ENCODE data around the gene NUTF2.
"Not testable (repeated sequence)": the region's sequence is repeated elsewhere in the genome, so short reads cannot be mapped to it uniquely, and the experiment has no call there.

NUTF2 gene

DNA sequence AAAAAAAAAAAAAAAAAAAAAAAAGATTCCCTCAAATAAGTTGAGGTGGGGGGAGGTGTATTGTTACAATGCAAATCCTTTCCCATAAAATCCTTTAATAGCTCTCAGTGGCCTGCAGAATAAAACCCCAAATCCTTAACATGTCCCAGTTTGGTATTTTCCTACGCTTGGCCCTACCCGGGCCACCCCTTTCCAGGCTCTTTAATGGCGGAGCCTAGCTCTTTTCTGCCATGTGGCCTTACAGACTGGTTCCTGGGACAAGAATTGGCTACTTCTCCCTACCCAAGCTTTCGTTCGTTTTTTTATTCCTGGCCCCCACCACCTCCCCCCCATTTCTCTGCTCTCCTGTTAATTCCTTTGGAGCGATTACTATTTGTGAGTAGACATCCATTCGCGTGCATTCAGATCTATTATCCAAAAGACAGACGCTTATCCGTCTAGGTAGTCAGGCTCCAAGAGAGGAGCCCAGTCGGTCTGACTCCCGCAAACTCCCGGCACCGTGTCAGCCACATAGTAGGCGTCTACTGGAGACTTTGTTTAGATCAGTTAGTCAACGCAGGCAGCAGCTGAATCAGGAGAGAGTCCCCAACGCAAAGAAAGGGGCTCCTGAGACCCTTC lies 5.4 kb upstream of the NUTF2 start:
- DNase-seq, result no peak

DNA sequence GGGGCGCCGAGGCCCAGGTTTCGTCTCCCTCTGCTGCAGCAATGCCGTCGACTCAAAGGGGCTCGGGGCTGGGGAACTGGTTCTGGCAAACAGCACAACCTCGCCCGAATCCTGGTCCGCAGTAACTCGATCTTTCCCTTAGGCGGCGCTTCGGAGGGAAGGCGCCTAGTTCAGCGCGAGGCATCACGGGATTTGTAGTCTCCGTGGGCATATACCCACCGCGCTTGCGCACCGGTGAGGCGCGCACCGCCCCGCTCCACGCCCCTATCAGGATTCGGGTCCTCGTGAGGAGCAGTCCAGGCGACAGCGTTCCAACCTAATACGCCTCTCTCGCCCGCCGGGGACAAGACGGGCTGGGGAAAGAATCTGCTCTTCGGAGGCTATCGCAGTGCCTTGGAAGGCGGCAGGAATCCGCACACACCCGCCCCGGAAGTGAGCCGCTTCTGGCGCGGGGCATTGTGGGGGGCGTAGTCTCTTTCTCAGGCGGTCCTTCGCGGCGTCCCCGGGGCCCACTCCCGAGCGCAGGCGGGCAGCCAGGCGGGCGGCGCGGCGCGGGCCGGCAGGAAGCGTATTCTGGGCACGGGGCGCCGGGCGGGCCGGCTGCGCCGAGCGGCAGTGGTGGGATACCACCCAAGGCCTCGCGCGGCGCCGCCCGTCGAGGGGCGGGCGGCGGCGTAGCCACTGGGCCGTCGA lies 4.8 kb upstream of the NUTF2 start, which contains the start of gene THAP11:
Gene THAP11, plus strand, starts transcription at position 505 of the 693 bp plus-strand sequence. CDS start 235 bp downstream, outside the sequence.
- DNase-seq, result peak; percentile 99

DNA sequence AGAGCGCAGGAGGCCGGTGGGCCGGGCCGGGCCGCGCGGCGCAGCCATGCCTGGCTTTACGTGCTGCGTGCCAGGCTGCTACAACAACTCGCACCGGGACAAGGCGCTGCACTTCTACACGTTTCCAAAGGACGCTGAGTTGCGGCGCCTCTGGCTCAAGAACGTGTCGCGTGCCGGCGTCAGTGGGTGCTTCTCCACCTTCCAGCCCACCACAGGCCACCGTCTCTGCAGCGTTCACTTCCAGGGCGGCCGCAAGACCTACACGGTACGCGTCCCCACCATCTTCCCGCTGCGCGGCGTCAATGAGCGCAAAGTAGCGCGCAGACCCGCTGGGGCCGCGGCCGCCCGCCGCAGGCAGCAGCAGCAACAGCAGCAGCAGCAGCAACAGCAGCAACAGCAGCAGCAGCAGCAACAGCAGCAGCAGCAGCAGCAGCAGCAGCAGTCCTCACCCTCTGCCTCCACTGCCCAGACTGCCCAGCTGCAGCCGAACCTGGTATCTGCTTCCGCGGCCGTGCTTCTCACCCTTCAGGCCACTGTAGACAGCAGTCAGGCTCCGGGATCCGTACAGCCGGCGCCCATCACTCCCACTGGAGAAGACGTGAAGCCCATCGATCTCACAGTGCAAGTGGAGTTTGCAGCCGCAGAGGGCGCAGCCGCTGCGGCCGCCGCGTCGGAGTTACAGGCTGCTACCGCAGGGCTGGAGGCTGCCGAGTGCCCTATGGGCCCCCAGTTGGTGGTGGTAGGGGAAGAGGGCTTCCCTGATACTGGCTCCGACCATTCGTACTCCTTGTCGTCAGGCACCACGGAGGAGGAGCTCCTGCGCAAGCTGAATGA lies 4.0 kb upstream of the NUTF2 start:
- DNase-seq, result peak; percentile 80

DNA sequence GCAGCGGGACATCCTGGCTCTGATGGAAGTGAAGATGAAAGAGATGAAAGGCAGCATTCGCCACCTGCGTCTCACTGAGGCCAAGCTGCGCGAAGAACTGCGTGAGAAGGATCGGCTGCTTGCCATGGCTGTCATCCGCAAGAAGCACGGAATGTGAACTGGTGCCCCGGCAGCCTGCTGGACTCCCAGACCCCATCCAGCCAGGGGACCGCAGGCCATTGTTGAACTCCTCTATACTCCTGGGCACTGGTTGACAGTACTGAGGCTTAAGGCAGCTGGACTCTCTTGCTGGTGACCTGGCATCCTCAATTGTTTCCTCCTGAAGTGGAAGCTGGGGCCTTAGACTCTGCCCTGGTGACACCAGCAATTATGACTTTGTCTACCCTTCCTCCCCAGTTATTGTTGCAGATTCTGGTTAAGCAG lies 3.4 kb upstream of the NUTF2 start:
- peak; percentile 63 for DNase-seq

DNA sequence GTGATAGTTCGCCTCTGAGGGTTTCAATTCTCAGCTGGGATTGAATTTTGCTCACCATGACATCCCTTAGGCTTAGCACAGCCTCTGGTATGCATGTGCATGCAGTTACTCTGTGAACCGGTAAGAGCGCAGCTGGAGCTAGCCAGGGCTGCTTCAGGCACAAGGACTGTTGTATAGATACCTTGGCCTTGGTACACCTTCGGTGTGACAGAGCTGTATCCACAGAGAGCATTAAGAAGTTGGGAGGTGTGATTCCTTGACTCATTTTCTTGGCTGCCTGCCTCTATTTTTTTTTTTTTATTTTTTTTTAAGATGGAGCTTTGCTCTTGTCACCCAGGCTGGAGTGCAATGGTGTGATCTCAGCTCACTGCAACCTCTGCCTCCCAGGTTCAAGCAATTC lies 2.2 kb upstream of the NUTF2 start:
- no peak for DNase-seq

DNA sequence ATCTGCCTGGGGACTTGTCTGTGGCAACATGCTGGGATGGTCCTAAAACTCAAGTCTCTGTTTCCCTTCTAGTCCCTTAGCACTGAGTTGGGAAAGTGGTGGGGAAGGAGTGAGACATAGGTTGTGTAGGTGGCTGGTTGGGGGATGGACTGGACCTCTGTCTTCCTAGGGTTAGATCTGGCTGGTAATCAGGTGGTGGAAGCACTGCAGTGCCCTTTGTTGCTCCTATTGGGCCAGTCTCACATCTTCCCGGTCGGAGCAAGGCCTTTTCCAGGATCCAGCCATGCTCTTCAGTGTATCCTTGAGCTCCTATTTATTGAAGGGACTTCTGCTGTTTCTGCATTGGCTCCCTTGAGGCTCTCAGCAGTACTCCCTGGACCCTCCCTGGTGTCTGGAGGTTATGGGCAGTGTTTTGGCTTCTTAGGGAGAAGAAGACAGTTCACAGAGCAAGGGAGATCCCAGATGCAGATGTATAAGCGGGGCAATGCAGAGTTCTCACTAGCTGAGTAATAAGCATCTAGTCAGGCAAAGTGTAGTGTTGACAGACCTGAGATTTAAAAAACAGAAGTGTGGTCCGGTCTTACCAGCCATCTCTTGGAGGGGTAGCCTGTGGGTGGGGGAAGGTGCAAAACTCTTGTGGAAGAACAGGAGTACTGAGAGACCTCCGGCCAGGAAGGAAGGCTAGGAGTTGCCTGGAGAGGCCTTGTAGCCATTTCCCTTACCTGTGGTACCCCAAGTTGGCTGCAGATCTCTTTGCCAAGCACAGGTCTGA lies 1.3 kb upstream of the NUTF2 start:
- DNase-seq, result no peak

DNA sequence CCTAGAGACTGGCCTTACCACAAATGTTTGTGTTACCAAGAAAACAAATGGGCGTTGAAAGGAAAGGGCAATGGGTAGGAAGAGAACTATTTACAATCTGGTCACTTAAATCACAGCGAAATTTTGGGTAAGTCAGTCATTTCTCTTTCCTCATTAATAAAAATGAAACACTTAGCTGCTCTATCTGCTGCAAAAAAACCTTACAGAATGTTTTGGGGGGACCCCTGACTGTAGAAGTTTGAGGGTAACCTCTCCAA lies 742 bp upstream of the NUTF2 start:
- DNase-seq, result peak; percentile 20

DNA sequence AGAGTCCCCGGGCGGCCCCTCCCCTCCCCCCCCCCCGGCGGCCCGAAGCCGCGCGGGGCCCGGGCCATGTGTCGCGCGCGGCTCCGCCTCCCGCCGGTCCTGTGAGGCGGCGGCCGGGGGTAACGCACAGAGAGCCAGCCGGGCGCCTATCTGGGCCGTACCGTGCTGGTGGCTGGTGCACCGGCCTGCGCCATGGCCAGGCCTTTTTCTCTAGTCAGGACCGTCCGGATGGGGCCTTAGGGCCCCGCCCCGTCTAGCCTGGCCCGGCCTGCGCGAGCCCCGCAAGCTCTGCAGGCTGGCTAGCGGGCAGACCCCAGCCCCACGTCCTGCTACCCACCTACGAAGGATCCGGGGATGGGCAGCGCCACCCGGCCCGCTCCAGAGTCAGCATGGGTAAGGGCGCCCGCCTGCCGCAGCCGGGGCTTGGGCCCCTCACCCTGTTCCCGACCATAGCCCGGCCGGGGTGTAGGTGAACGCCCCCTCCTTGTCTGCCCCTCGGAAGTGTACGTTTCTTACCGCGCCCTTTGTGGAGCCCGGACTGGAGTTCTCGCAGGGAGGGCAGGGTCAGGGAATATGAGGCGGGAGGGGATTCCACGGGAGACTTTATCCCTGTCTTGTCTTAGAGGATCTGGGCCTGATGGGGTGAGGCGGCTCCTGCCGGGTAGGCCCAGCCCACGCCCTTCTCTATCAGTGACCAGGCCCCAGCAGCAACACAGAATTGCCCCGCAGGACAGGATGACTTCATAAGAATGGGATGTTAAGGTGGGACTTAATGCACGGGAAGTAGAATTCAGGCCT lies 530 bp downstream of the NUTF2 start, which contains the start of gene CENPT:
Gene CENPT, minus strand, starts transcription at position 630 of the 798 bp plus-strand sequence. CDS start 13,834 bp downstream, outside the sequence.
- DNase-seq, result peak; percentile 84

DNA sequence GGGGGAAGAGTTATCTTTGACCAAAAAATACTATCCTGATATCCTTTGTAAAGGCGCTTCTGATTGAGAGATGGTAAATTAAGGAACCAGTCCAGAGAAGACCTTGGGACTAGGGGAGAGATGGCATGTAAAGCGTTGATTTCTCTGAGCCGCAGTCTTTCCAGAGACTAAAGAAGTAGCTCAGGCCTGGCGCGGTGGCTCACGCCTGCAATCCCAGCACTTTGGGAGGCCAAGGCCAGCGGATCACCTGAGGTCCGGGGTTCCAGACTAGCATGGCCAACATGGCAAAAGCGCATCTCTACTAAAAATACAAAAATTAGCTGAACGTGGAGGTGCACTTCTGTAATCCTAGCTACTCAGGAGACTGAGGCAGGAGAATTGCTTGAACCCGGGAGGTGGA lies 1.4 kb downstream of the NUTF2 start:
- DNase-seq, result no peak

DNA sequence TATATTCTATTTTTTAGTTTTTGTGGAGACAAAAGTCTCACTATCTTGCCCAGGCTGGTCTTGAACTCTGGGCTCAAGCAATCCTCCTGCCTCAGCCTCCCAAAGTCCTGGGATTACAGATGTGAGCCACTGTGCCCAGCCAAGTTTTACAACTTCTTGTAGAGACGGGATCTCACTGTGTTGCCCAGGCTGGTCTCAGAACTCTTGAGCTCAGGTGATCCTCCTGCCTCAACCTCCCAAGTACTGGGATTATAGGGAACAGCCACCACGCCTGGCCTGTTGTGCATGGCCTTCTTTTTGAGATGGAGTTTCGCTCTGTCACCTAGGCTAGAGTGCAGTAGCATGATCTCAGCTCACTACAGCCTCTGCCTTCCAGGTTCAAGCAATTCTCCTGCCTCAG lies 6.9 kb downstream of the NUTF2 start:
- no peak for DNase-seq

DNA sequence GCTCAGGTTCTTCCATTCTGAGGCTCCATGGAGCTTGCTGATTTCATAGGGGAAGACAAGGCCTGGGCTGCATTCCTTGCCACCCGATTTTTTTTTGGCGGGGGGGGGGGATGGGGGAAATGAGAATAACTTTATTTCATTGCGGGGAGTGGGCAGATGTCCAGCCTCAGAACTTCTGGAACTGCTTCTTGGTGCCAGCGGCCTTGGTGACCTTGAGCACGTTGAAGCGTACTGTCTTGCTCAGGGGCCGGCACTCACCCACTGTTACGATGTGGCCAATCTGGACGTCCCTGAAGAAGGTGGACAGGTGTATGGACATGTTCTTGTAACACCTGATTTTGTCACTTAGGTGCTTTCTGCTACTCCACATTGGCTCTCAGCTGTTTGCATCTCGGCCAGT lies 9.1 kb downstream of the NUTF2 start:
- no peak for DNase-seq

DNA sequence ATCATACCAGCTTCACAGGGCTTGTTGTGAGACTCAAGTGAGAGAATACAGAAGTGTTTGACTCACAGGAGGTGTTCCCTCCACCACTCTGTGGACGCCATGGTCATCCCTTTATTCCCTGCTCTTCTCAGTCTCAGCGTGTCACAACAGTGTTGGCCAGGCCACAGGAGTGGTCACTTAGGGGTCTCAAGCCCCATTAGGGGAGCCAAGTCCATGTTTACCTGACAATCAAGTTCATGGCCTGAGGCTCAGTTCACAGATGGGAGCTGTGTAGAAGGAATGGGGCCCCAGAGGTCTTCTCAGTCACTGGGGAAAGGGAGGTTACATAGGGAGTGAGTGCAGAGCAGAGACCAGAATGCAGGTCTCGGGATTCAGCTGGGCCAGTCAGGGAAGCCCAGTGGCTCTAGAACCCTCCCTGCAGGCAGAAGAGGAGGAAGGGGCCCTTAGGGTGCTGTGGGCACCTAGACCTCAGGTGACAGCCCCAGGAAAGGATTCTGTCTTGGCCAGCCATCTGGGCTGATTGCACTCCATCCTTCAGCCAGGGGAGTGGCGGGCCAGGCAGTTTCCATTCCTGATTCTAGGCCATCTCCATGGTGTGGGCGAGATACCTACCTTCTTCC lies 10.3 kb downstream of the NUTF2 start:
- no peak for DNase-seq

DNA sequence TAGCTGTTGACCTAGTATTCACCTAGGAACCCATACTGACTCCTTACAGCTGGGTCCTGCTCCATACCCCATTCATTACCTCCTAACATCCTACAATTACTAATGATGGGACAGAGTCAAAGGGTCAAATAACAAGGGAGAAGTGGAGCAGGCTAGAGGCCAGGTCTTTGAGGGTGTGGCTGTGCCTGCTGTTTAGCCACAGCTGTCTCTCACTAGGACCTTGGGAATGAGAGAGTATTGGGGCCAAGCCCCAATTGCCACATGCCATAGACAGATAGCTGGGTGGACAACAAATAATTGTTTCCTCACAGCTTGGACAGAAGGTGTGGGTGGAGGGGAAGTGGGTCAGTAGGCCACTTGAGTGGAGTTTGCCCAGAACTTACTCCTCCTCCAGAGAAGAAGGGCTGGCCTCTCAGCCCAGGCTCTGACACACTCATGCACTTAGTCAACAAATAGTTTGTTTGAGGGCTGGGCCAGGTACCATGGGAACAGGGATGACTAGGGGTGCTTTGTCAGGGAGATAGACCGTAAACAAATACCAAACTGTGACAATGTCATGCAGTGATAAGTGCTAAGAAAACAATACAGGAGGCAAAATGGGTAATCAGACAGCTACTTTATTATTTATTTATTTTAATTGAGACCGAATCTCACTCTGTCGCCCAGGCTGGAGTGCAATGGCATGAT lies 11.0 kb downstream of the NUTF2 start:
- no peak for DNase-seq

DNA sequence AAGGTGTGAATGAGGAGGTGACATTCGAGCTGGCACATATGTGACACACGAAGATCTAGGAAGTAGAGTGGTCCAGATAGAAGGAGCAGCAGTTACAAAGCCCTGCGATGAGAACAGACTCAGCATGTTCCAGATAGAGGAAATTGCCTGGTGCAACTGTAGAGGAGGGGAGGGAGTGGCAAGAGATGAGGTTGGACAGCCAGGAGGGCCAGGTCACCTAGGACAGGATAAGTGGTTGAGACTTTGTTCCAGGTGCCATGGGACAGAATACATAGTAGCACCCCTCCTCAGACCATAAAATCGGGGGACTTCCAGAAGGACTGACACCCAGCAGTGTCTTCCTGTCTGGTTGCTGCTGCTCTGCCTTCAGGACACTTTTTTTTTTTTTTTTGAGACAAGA lies 11.8 kb downstream of the NUTF2 start:
- no peak for DNase-seq

DNA sequence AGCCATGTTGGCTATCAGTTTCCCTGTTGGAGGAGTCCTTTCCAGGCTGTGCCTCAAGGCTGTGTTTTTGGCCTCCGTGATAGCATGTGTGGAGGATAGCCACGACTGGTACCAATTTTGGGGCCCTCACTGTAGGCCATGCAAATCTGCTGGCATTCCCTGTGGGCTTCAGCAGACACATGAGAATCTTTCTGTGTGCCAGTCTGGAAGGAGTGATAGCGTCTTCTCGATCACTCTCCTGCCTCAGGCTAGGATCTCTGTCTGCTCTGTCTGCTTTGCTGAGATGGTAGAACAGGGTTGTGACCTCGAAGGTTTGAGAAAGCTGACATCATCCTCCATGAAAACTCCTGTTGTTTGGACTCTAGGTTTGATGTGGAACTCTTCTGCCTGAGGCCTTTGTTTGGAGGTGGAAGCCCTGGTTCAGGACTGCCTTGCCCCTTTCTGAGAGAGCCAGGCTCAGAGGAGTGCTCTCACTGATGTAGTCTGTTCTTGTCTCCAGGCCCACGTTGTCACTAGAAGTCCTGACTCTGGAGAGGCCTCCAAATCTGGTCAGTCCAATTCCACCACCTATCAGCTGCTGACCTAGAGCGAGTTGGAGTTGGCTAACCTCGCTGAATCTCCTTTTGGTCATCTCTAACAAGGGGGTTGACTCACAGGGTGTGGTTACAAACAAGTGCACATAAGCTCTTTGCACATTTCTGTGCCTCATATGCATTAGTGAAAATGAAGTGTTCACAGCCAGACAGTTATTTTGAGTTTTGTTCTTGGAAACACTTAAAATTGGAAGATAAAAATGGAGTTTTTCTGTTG lies 14.1 kb downstream of the NUTF2 start:
- no peak for DNase-seq

DNA sequence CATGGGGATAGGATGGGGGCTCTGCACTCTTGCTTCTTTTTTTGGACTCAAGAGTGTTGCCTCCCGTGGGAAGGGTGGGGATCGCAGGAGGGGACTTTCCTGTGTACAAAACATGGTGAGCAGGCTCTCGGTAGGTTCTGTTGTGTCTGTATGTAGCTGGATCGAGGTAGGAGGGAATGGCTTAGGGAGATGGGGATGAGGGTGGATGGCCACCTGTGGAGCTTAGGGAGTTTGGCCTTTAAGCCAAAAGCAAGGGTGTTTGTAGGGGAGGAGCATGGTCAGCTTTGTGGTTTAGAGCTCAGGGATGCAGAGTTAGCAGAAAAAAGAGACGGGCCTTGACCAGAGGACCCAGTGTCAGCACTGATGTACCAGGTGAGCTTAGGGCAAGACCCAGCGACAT lies 15.1 kb downstream of the NUTF2 start:
- DNase-seq, result no peak

DNA sequence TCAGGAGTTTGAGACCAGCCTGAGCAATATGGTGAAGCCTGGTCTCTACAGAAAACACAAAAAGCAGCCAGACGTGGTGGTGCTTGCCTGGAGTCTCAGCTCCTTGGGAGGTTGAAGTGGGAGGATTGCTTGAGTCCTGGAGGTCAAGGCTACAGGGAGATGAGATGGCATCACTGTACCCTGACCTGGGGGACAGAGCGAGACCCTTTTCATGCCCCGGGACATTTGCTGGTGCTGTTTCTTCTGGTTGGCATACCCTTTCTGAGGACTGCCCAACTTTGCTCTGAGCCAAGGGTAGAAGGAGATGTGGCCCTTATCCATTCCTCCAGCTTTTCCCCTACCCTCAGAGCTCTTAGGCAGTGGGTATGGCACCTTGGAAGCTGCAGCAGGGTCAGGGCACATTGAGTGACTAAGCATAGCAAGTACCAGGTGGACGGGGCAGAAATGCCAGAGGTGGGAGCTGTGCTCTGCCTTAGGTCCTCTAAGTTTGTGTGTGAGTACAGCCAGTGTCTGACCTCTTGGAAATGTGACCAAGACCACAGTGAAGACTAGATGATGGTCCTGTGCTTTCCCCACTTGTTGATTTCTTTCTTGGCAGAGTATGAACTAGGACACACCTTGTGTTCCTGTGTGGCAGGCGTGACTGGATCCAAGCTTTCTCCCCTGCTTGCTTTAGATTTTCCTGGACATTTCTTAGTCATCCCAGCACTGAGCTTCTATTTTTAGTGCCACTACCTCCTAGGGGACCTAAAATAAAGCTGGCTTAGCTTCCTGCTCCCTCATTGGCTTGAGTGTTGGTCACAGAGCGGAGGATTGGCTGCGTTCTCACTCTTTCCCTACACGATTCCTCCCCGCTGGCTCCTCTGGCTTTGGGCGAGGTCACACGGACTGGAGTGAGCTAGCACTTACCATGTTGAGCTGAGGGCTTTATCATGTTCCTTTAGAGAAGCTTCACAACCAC lies 16.2 kb downstream of the NUTF2 start:
- DNase-seq, result no peak

DNA sequence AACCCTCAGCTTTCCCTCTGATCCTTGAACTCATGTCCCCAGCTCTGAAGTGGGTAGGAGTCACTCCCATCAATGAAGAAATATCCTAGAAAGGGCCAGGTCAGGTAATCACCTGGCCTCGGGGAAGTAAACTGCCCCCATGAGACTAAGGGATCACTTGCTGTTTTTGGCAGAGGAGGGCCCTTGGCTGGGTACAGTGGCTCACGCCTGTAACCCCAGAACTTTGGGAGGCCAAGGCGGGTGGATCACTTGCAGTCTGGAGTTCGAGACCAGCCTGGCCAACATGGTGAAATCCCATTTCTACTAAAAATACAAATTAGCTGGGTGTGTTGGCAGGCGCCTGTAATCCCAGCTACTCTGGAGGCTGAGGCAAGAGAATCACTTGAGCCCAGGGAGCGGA lies 17.3 kb downstream of the NUTF2 start:
- not testable (repeated sequence) for DNase-seq

DNA sequence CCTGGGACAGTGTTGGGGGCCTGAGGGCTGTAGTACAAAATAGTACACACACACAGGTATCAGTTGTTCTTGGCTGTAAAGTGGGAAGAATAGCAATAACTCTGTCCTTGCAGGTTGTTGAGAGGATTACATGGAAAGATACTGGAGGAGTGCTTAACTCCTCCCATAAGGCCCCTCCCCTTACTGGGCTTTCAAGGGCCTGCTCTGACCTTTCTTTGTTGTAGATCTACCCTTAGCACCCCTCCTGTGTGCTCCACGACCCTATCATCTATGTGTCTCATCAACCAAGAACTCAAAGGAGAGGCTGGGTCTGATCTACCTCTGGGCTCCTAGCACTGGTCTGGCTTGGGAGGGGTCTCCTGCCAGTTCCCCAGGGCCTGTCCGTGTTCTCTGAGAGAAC lies 17.9 kb downstream of the NUTF2 start:
- DNase-seq, result no peak
